OCI-LY1 (cell line): ENCODE data around the gene FMNL1.

Experiments
- CTCF ChIP-seq: fragments of 200-600 bp; sonication (generic), shearing (Covaris generic); IDR thresholded peaks from 2 replicates; pipeline ENCODE4 v1.5.1; 2017; ENCODE audit warnings: mild to moderate bottlenecking, antibody characterized with exemption, low read length, moderate library complexity, mixed read lengths
- EZH2 ChIP-seq: fragments of 200-600 bp; sonication (generic), shearing (Covaris generic); IDR thresholded peaks from 2 replicates; pipeline ENCODE4 v1.8.0; 2017; ENCODE audit warnings: borderline replicate concordance, mixed run types, mild to moderate bottlenecking, antibody characterized with exemption, low read length, moderate library complexity, mixed read lengths

DNA sequence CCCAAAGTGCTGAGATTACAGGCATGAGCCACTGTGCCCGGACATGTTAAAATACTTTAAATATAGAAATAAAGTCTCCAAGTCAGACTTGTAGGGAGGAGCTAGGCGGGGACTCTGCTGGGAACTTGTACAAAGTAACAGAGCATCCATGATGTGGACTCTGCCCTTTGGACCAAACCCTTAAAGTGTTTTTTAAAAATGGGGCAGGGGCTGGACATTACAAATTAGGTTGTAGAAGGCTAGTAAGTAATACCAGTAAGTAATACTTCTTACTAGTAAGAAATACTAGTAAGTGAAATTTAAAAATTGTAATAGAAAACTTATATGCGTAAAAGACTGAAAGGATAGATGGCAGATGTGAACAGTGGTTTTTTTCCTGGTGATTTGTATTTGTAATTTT lies 49.9 kb downstream of the FMNL1 start:
- no peak for TF ChIP-seq CTCF
- TF ChIP-seq EZH2 = no peak
